ENCODE data around the gene NPAS2. TPM values are rescaled to one million over a fixed set of nuclear protein-coding genes. Genes with fewer than 3 reads are reported as not detected.

NPAS2 gene
- total RNA-seq, 2 donors from 2014 or later = 4.6 to 5.9 TPM

DNA sequence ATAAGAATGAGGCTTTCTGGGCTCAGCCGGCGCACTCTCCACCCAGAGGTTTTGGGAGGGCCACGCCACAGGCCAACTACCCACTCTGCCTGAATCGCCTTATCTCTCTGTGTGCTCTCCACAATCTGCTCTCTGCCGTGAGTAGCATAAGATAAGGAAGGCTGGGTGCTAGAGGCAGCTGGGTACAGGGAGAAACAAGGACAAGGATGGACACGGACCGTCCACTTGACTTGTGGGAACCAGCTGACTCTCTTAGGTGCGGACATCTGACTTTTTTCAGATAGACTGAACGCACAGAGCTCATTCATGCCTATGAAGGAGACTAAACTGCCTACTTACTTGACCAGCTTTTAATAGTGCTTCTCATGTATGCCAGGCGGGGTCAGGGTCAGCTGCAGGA, 14.3 kb downstream of the NPAS2 start:
- no peaks in the 10 kb centered on the region for H3K36me3 Mint-ChIP-seq (ENCODE audit: low read depth)
- H3K27me3 Mint-ChIP-seq = no peaks in the 10 kb centered on the region
- H3K4me1 Mint-ChIP-seq = no peaks in the 10 kb centered on the region
- DNase-seq = no peak
- H3K9me3 ChIP-seq (ENCODE audit: control insufficient read depth, low read length, poor library complexity, severe bottlenecking) = no peaks in the 10 kb centered on the region
- no peak overlapping the region for H3K4me3 Mint-ChIP-seq
- ATAC-seq = no peak
- H3K27ac Mint-ChIP-seq = no peak overlapping the region

- Mint-ChIP-seq H3K4me3 (no peak overlapping the region), H3K4me1 (no peaks in the 10 kb centered on the region), H3K27me3 (no peaks in the 10 kb centered on the region), H3K36me3 (ENCODE audit: low read depth) (no peaks in the 10 kb centered on the region), H3K27ac (no peak overlapping the region)
- DNase-seq (no peak), ATAC-seq (no peak)
- H3K9me3 ChIP-seq (ENCODE audit: control insufficient read depth, low read length, poor library complexity, severe bottlenecking) = no peaks in the 10 kb centered on the region
These were observed 15.2 kb downstream of the NPAS2 start for GRCh38 chr2:100835006-100835659.

GRCh38 chr2:100840519-100840918, 20.6 kb downstream of the NPAS2 start:
- no peaks in the 10 kb centered on the region for H3K9me3 ChIP-seq (ENCODE audit: control insufficient read depth, low read length, poor library complexity, severe bottlenecking)
- DNase-seq (no peak), ATAC-seq (no peak)
- H3K27me3 Mint-ChIP-seq = peaks cover 4% of the 10 kb centered on the region
- no peak overlapping the region for H3K27ac Mint-ChIP-seq
- peaks cover 4% of the 10 kb centered on the region for H3K36me3 Mint-ChIP-seq (ENCODE audit: low read depth)
- H3K4me3 Mint-ChIP-seq = no peak overlapping the region
- H3K4me1 Mint-ChIP-seq = no peaks in the 10 kb centered on the region

- no peaks in the 10 kb centered on the region for H3K4me1 Mint-ChIP-seq
- H3K4me3 Mint-ChIP-seq = no peak overlapping the region
- no peak for ATAC-seq
- DNase-seq = no peak
- peaks cover 4% of the 10 kb centered on the region for H3K27me3 Mint-ChIP-seq
- H3K27ac Mint-ChIP-seq = no peak overlapping the region
- peaks cover 4% of the 10 kb centered on the region for H3K36me3 Mint-ChIP-seq (ENCODE audit: low read depth)
- H3K9me3 ChIP-seq (ENCODE audit: control insufficient read depth, low read length, poor library complexity, severe bottlenecking) = no peaks in the 10 kb centered on the region
These were observed 22.4 kb downstream of the NPAS2 start for GRCh38 chr2:100842241-100842922.

- peaks cover 4% of the 10 kb centered on the region for H3K27me3 Mint-ChIP-seq
- peaks cover 4% of the 10 kb centered on the region for H3K36me3 Mint-ChIP-seq (ENCODE audit: low read depth)
- H3K27ac Mint-ChIP-seq = no peak overlapping the region
- no peak overlapping the region for H3K4me3 Mint-ChIP-seq
- no peaks in the 10 kb centered on the region for H3K4me1 Mint-ChIP-seq
- ATAC-seq (no peak), DNase-seq (no peak)
- H3K9me3 ChIP-seq (ENCODE audit: control insufficient read depth, low read length, poor library complexity, severe bottlenecking) = no peaks in the 10 kb centered on the region
These were observed 24.6 kb downstream of the NPAS2 start for GRCh38 chr2:100844514-100844913.

- DNase-seq (no peak), ATAC-seq (no peak)
- H3K36me3 Mint-ChIP-seq (ENCODE audit: low read depth) = peaks cover 4% of the 10 kb centered on the region
- H3K9me3 ChIP-seq (ENCODE audit: control insufficient read depth, low read length, poor library complexity, severe bottlenecking) = no peaks in the 10 kb centered on the region
- no peak overlapping the region for H3K27ac Mint-ChIP-seq
- H3K27me3 Mint-ChIP-seq = peaks cover 9% of the 10 kb centered on the region
- no peak overlapping the region for H3K4me3 Mint-ChIP-seq
- H3K4me1 Mint-ChIP-seq = no peaks in the 10 kb centered on the region
These were observed 25.4 kb downstream of the NPAS2 start for GRCh38 chr2:100845141-100845991.

DNA sequence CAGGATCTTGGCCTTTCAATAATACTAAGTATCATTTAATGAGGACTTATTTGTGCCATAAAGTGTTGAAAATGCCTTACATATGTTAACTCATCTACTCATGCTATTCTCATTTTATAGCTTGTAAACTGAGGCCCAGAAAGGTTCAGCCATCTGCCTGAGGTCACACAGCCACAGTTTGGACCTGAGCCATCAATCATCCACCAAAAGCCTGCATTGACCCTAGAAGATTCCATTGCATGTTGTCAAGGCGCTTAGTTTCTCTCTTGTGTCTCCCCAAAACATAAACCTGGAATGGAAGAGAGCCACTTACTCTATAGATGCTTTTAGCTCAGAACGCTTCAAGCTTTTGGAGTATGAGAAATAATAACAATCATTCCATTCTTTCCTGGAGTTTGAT, 26.8 kb downstream of the NPAS2 start:
- H3K27ac Mint-ChIP-seq = no peak overlapping the region
- DNase-seq (no peak), ATAC-seq (no peak)
- no peaks in the 10 kb centered on the region for H3K9me3 ChIP-seq (ENCODE audit: control insufficient read depth, low read length, poor library complexity, severe bottlenecking)
- H3K27me3 Mint-ChIP-seq = peaks cover 10% of the 10 kb centered on the region
- no peak overlapping the region for H3K4me3 Mint-ChIP-seq
- H3K36me3 Mint-ChIP-seq (ENCODE audit: low read depth) = peaks cover 4% of the 10 kb centered on the region
- peaks cover 2% of the 10 kb centered on the region for H3K4me1 Mint-ChIP-seq

DNA sequence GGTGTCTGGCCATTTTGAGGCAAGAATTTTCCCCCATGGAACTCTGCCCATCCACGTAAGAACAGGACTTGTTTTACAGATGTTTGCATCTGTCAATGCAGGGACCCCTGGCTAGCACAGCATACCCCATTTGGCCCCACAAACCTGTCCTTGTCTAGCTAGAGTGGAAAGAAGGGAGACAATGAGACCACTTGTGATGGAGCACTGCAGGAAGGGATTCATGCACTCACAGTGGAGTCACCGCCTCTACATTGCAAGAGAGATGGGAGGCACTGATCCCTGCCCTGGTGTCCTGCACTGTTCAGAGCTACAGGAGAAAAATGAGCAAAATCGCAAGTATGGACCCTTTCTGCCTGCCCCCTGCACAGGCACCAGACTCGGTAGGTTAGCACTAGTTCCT, 32.5 kb downstream of the NPAS2 start:
- ATAC-seq (no peak), DNase-seq (no peak)
- Mint-ChIP-seq H3K27ac (no peak overlapping the region), H3K27me3 (peaks cover 5% of the 10 kb centered on the region), H3K4me3 (no peak overlapping the region), H3K36me3 (ENCODE audit: low read depth) (no peaks in the 10 kb centered on the region), H3K4me1 (peaks cover 5% of the 10 kb centered on the region)
- H3K9me3 ChIP-seq (ENCODE audit: control insufficient read depth, low read length, poor library complexity, severe bottlenecking) = no peaks in the 10 kb centered on the region

- ATAC-seq = no peak
- Mint-ChIP-seq H3K27ac (no peak overlapping the region), H3K27me3 (peaks cover 5% of the 10 kb centered on the region), H3K4me3 (peak overlapping the region; percentile 25), H3K4me1 (peaks cover 5% of the 10 kb centered on the region), H3K36me3 (ENCODE audit: low read depth) (no peaks in the 10 kb centered on the region)
- DNase-seq = no peak
- no peaks in the 10 kb centered on the region for H3K9me3 ChIP-seq (ENCODE audit: control insufficient read depth, low read length, poor library complexity, severe bottlenecking)
These were observed 33.3 kb downstream of the NPAS2 start for GRCh38 chr2:100852999-100853908.

DNA sequence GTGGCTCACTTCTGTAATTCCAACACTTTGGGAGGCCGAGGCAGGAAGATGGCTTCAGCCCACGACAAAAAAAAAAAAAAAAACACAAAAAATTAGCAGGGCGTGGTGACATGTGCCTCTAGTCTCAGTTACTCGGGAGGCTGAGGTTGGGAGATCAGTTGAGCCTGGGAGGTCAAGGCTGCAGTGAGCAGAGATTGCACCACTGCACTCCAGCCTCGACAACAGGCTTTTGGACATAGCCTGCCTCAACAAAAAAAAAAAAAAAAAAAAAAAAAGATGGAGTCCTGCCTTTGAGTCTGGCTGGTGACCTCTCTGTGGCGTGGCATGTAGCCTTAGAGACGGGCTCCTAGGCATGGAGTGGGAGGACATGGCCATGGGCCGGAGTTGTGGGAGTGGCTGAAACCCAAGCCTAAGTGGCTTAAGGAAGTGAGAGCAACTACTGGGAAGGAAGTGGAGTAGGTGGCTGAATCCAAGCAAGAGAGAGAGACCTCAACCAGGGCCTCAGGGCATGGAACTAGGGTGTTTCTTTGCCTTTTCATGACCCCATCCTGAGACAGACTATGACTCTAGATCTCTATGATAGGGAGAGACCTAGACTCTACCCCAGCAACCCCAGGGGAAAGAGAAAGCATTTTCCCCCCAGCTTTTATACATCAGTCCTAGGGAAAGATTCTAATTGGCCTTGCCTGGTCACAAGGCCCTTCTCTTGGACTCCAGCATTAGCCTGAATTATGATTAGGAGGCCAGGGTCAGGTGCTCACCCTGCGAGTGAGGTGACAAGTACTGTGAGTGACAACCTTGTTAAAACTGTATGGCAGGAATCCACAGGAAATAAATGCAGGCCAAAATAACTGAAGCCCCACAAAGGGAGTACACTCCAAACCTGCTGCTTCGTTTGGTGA, 34.2 kb downstream of the NPAS2 start:
- DNase-seq = no peak
- Mint-ChIP-seq H3K4me3 (no peak overlapping the region), H3K36me3 (ENCODE audit: low read depth) (no peaks in the 10 kb centered on the region), H3K27me3 (peaks cover 5% of the 10 kb centered on the region), H3K27ac (no peak overlapping the region), H3K4me1 (peaks cover 5% of the 10 kb centered on the region)
- ATAC-seq = no peak
- no peaks in the 10 kb centered on the region for H3K9me3 ChIP-seq (ENCODE audit: control insufficient read depth, low read length, poor library complexity, severe bottlenecking)

- no peak overlapping the region for H3K4me3 Mint-ChIP-seq
- H3K36me3 Mint-ChIP-seq (ENCODE audit: low read depth) = no peaks in the 10 kb centered on the region
- no peak for ATAC-seq
- H3K27ac Mint-ChIP-seq = peak overlapping the region; percentile 34
- H3K4me1 Mint-ChIP-seq = peaks cover 5% of the 10 kb centered on the region
- DNase-seq = no peak
- H3K9me3 ChIP-seq (ENCODE audit: control insufficient read depth, low read length, poor library complexity, severe bottlenecking) = no peaks in the 10 kb centered on the region
- H3K27me3 Mint-ChIP-seq = peaks cover 4% of the 10 kb centered on the region
These were observed 35.1 kb downstream of the NPAS2 start for GRCh38 chr2:100855084-100855483.

DNA sequence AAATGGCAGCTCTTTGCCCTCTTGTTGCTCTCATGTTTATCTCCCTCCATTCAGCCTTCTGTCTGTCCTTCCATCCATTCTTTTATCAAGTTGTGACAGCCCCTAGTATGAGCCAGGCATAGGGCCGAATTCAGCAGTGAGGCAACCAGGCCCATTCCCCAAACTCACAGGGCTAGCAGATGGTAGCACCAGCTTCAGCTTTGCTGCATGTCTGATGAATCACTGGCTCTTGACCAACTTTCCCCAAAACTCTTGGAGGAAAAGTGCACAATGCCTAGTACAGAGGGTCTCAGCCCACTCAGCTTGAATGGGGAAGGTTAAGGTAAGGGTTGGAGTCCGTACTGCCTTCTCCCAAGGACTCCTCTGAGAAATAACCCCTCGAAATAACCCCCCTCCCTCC, 35.7 kb downstream of the NPAS2 start:
- Mint-ChIP-seq H3K4me3 (no peak overlapping the region), H3K4me1 (peaks cover 5% of the 10 kb centered on the region), H3K27me3 (no peaks in the 10 kb centered on the region), H3K36me3 (ENCODE audit: low read depth) (no peaks in the 10 kb centered on the region), H3K27ac (peak overlapping the region; percentile 34)
- H3K9me3 ChIP-seq (ENCODE audit: control insufficient read depth, low read length, poor library complexity, severe bottlenecking) = no peaks in the 10 kb centered on the region
- ATAC-seq (no peak), DNase-seq (no peak)

Measured in T-helper 17 cell (primary cell).